Stimulated activated CD4-positive, alpha-beta T cell treated with anti-CD3 and anti-CD28 coated beads, Interleukin-12 subunit alpha, Interleukin-12 subunit beta, amount 100 ng/mL, for 4 hours (primary cell): Measurements from ENCODE around the gene MON1A.

ENCODE experiments used
- DNase-seq: peaks from one replicate; pipeline ENCODE4 v3.0.0-alpha.2; 2020

Gene MON1A

GRCh38 chr3:49886922-49887265 lies 42.7 kb downstream of the MON1A start:
- DNase-seq = no peak

GRCh38 chr3:49883998-49884397 lies 45.6 kb downstream of the MON1A start:
- no peak for DNase-seq

GRCh38 chr3:49882166-49882565 lies 47.4 kb downstream of the MON1A start:
- no peak for DNase-seq

- no peak for DNase-seq
These were observed 48.9 kb downstream of the MON1A start for GRCh38 chr3:49880581-49881315.

- no peak for DNase-seq
These were observed 49.9 kb downstream of the MON1A start for GRCh38 chr3:49879721-49880120.

- DNase-seq = no peak
These were observed 50.9 kb downstream of the MON1A start for GRCh38 chr3:49878686-49879085.

- no peak for DNase-seq
These were observed 51.9 kb downstream of the MON1A start for GRCh38 chr3:49877716-49878115.

GRCh38 chr3:49876567-49876966 lies 53.0 kb downstream of the MON1A start:
- no peak for DNase-seq

- DNase-seq = no peak
These were observed 56.0 kb downstream of the MON1A start for GRCh38 chr3:49873623-49874022.

GRCh38 chr3:49872801-49873281 lies 56.8 kb downstream of the MON1A start:
- DNase-seq = no peak

GRCh38 chr3:49871531-49872153 lies 58.0 kb downstream of the MON1A start:
- no peak for DNase-seq

- peak; percentile 24 for DNase-seq
These were observed 60.0 kb downstream of the MON1A start, which contains the start of gene CAMKV for GRCh38 chr3:49869525-49870126. CAMKV (minus strand) TSS chr3:49869906; CDS start chr3:49862388, 7,518 bp downstream.

GRCh38 chr3:49868862-49869466 lies 60.6 kb downstream of the MON1A start:
- no peak for DNase-seq

GRCh38 chr3:49867871-49868321 lies 61.7 kb downstream of the MON1A start:
- no peak for DNase-seq

- no peak for DNase-seq
These were observed 62.2 kb downstream of the MON1A start for GRCh38 chr3:49867400-49867799.

GRCh38 chr3:49865198-49865784 lies 64.3 kb downstream of the MON1A start:
- DNase-seq = no peak

- no peak for DNase-seq
These were observed 65.1 kb downstream of the MON1A start for GRCh38 chr3:49864505-49864904.

- DNase-seq = no peak
These were observed 69.9 kb downstream of the MON1A start for GRCh38 chr3:49859576-49860305.
